Dermis blood vessel endothelial cell (primary cell): ENCODE data around the gene MMP11. TPM values are rescaled to one million over a fixed set of nuclear protein-coding genes. Genes with fewer than 3 reads are reported as not detected.

Source experiments
- DNase-seq: peaks from one replicate; pipeline ENCODE4 v3.0.0; 2010
- total RNA-seq: library from RNA; depleted of rRNA; stranded (reverse); fragments of >200 nt; gene quantifications from 2 replicates; pipeline ENCODE4 v1.2.3, GENCODE V29; 2014

MMP11 gene
- total RNA-seq, 1 donor from 2014 or later, result 7.3 TPM

GRCh38 chr22:23781511-23782183, 9.0 kb downstream of the MMP11 start:
- no peak for DNase-seq

- DNase-seq, result no peak
Measured at GRCh38 chr22:23782252-23782651, 9.6 kb downstream of the MMP11 start.

GRCh38 chr22:23782703-23783102, 10.1 kb downstream of the MMP11 start:
- DNase-seq, result no peak

GRCh38 chr22:23783265-23784150, 10.9 kb downstream of the MMP11 start:
- no peak for DNase-seq

GRCh38 chr22:23784215-23784732, 11.6 kb downstream of the MMP11 start:
- DNase-seq, result no peak

GRCh38 chr22:23786261-23786710, 13.6 kb downstream of the MMP11 start:
- DNase-seq, result no peak

GRCh38 chr22:23786752-23787599, 14.3 kb downstream of the MMP11 start, which contains the start of gene SMARCB1:
Gene SMARCB1 (plus strand): TSS chr22:23786966. CDS start chr22:23787170, 204 bp downstream.
- peak; percentile 92 for DNase-seq

GRCh38 chr22:23787600-23787896, 14.9 kb downstream of the MMP11 start:
- no peak for DNase-seq

- no peak for DNase-seq
Measured at GRCh38 chr22:23787910-23788309, 15.3 kb downstream of the MMP11 start.

- no peak for DNase-seq
Measured at GRCh38 chr22:23789121-23789520, 16.5 kb downstream of the MMP11 start.

GRCh38 chr22:23789638-23790037, 17.0 kb downstream of the MMP11 start:
- DNase-seq, result peak; percentile 17

- no peak for DNase-seq
Measured at GRCh38 chr22:23790819-23791737, 18.4 kb downstream of the MMP11 start.

GRCh38 chr22:23791738-23792645, 19.3 kb downstream of the MMP11 start:
- no peak for DNase-seq

- no peak for DNase-seq
Measured at GRCh38 chr22:23793326-23793725, 20.7 kb downstream of the MMP11 start.

- DNase-seq, result no peak
Measured at GRCh38 chr22:23796461-23796860, 23.8 kb downstream of the MMP11 start.

GRCh38 chr22:23800297-23801237, 27.9 kb downstream of the MMP11 start:
- no peak for DNase-seq

GRCh38 chr22:23801238-23801821, 28.7 kb downstream of the MMP11 start:
- DNase-seq, result no peak

- no peak for DNase-seq
Measured at GRCh38 chr22:23801886-23802377, 29.3 kb downstream of the MMP11 start.
